Upper lobe of right lung (tissue), 1 donor: ENCODE results near the gene SGMS1. TPM values are rescaled to one million over a fixed set of nuclear protein-coding genes. Genes with fewer than 3 reads are reported as not detected.

ENCODE experiments used
- ATAC-seq: fragments of 200-7000 bp; cut with Tn5 transposase; one replicate; pipeline ENCODE4 v1.9.1; 2020; ENCODE audit warnings: mild to moderate bottlenecking, moderate library complexity
- DNase-seq: peaks from one replicate; pipeline ENCODE4 v3.0.0-alpha.2; 2020
- H3K27ac ChIP-seq: fragments of 200-600 bp; one replicate; pipeline ENCODE4 v1.8.0; 2022
- H3K27me3 ChIP-seq: fragments of 200-600 bp; one replicate; pipeline ENCODE4 v1.8.0; 2022; ENCODE audit warnings: mild to moderate bottlenecking
- H3K36me3 ChIP-seq: fragments of 200-600 bp; one replicate; pipeline ENCODE4 v1.8.0; 2022
- H3K4me1 ChIP-seq: fragments of 200-600 bp; one replicate; pipeline ENCODE4 v1.8.0; 2022
- H3K4me3 ChIP-seq: fragments of 200-600 bp; one replicate; pipeline ENCODE4 v1.8.0; 2022; ENCODE audit warnings: mild to moderate bottlenecking
- H3K9me3 ChIP-seq: fragments of 200-600 bp; one replicate; pipeline ENCODE4 v1.8.0; 2022
- intact Hi-C: fragments of 100-400 bp; cut with DNase I; formaldehyde crosslinking; loops from one replicate; pipeline ENCODE4 v1.11.0; 2022
- total RNA-seq: library from RNA; stranded (reverse); fragmentation: NEBNext Ultra II Directional; extraction: Animal tissue kit (Norgen Biotek cat#: 25700); gene quantifications from one replicate; pipeline ENCODE4 v1.2.1, GENCODE V29; 2021
- TF ChIP-seq, protein P1 (sequence below): fragments of 200-600 bp; IDR thresholded peaks from one replicate; pipeline ENCODE4 v1.8.0; 2022; ENCODE audit warnings: antibody characterized with exemption
- donor health status: DM: no; HTN: yes; CAD: no; lungs with severe emphysema.

Gene SGMS1
- total RNA-seq, 1 donor from 2014 or later: 73.1 TPM

DNA sequence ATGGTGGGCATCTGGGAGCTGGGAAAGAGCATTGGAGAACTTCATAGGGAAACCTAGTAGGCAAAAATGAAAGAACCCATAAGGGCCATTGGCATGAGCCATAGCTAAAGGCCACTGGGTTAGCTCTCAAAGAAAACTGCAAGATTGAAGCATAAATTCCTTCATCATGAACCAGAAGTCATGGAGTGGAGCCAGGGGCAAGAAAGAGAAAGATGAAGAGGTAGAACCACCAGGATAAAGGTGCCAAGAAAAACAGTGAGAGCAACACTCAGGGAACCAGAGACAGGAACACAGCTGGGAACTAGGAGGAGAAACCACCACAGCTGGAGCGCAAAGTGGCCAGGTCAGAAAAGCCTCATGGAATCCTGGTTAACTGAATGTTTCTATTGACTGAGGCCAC lies 11.5 kb upstream of the SGMS1 start:
- DNase-seq: no peak
- TF ChIP-seq, protein P1, sequence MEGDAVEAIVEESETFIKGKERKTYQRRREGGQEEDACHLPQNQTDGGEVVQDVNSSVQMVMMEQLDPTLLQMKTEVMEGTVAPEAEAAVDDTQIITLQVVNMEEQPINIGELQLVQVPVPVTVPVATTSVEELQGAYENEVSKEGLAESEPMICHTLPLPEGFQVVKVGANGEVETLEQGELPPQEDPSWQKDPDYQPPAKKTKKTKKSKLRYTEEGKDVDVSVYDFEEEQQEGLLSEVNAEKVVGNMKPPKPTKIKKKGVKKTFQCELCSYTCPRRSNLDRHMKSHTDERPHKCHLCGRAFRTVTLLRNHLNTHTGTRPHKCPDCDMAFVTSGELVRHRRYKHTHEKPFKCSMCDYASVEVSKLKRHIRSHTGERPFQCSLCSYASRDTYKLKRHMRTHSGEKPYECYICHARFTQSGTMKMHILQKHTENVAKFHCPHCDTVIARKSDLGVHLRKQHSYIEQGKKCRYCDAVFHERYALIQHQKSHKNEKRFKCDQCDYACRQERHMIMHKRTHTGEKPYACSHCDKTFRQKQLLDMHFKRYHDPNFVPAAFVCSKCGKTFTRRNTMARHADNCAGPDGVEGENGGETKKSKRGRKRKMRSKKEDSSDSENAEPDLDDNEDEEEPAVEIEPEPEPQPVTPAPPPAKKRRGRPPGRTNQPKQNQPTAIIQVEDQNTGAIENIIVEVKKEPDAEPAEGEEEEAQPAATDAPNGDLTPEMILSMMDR: no peak
- Histone ChIP-seq H3K36me3 (no peaks in the 10 kb centered on the region), H3K4me1 (no peaks in the 10 kb centered on the region), H3K27me3 (no peaks in the 10 kb centered on the region), H3K9me3 (no peaks in the 10 kb centered on the region), H3K4me3 (no peak overlapping the region), H3K27ac (no peak overlapping the region)
- ATAC-seq: no peak
- intact Hi-C loops: no loop called here

DNA sequence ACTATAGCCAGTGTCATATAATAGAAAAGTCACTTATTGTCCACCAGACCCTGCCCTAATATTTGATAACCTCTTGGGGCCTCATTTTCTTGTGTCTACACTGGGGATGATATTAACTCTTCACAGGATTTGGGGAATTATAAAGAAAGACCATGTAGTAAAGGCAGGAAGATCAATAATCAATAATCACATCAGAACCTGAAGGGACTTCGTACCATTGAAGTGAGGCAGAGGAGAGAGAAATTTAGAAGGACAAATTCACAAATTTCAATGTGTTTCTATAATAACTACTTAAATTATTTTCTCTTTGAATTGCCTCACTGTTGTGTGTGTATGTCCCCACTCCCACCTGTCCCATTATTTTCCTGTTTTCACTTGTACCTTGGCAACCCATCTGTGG lies 10.7 kb upstream of the SGMS1 start:
- ATAC-seq: no peak
- TF ChIP-seq, protein P1: no peak

DNA sequence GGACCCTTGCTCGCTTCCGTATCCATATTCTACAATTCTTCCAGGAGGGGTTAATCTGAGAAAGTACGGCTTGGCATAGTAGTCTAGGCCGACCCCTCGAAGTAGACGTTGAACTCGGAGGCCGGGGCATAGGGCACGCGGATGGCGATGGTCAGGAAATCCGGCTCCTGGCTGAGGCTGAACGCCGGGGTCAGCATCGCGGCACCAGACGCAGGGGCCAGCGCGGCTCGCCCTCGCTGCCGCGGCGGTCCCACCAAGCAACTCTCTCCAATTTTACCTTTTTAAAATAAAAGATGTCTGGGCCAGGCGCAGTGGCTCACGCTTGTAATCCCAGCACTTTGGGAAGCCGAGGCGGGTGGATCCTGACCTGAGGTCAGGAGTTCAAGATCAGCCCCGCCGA lies 7.3 kb upstream of the SGMS1 start:
- Histone ChIP-seq H3K4me3 (no peak overlapping the region), H3K4me1 (peaks cover 2% of the 10 kb centered on the region), H3K9me3 (no peaks in the 10 kb centered on the region), H3K36me3 (no peaks in the 10 kb centered on the region), H3K27ac (no peak overlapping the region), H3K27me3 (no peaks in the 10 kb centered on the region)
- TF ChIP-seq, protein P1: no peak
- no peak for ATAC-seq
- intact Hi-C loops: no loop called here
- no peak for DNase-seq

More for the DNA sequence above, 10.7 kb upstream of the SGMS1 start:
- DNase-seq: no peak
- intact Hi-C loops: no loop called here
- Histone ChIP-seq H3K4me3 (no peak overlapping the region), H3K36me3 (no peaks in the 10 kb centered on the region), H3K27ac (no peak overlapping the region), H3K27me3 (no peaks in the 10 kb centered on the region), H3K9me3 (no peaks in the 10 kb centered on the region), H3K4me1 (no peaks in the 10 kb centered on the region)

DNA sequence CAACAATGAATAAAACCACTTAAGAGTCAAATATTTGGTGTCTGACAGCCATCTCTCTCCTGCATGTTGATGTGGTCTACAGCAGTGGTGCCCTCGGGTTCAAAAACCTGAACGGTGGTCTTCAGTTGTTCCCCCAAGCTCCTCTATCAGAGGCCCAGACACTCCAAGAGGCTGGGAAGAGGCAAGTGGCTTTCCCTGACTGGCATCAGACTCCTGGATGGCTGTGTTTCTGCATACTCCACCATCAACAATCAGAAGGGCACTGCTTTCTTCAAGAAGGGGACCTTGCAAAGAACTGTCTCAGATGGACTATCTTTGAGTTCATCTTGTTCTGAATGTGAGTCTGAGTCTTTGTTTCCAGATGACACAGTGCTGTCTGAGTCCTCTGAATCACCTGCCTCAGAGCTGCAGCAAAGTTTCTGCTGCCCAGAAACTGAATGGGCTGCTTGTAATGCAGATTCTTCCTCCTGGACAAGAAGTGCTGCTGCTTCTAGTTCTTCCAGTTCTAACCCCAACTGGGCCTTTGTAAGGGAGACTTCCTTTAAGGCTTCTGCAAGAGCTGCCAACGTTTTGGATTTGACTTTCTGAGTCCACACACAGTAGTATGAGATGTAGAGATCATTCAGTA lies 5.9 kb upstream of the SGMS1 start:
- H3K4me1 ChIP-seq: peaks cover 10% of the 10 kb centered on the region
- no peak overlapping the region for H3K4me3 ChIP-seq
- no peak overlapping the region for H3K27ac ChIP-seq
- intact Hi-C loops: no loop called here
- TF ChIP-seq, protein P1: no peak
- H3K9me3 ChIP-seq: no peaks in the 10 kb centered on the region
- ATAC-seq: no peak
- no peak for DNase-seq
- H3K36me3 ChIP-seq: no peaks in the 10 kb centered on the region
- no peaks in the 10 kb centered on the region for H3K27me3 ChIP-seq

DNA sequence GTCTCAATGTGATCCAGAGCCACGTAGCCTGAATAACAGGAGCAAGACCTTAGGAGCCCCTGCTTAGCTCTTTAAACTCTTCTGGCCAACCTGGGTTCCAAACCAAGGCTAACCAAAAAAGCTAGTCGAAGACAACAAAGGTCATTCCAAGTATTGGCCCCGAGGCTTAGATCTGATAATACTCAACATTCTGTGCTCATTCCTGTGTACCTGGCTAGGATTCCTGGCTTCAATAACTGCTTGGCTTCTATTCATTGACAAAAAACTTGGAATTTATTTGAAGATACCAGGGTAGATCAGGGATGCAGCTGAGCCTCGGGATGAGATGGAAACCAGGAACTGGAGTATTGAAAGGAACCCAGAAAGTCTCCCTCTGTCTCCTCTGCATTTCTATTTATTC lies 4.1 kb upstream of the SGMS1 start:
- Histone ChIP-seq H3K27ac (no peak overlapping the region), H3K4me1 (peaks cover 10% of the 10 kb centered on the region), H3K27me3 (no peaks in the 10 kb centered on the region), H3K9me3 (no peaks in the 10 kb centered on the region), H3K4me3 (no peak overlapping the region), H3K36me3 (no peaks in the 10 kb centered on the region)
- intact Hi-C loops: no loop called here
- DNase-seq: no peak
- TF ChIP-seq, protein P1: no peak
- no peak for ATAC-seq

DNA sequence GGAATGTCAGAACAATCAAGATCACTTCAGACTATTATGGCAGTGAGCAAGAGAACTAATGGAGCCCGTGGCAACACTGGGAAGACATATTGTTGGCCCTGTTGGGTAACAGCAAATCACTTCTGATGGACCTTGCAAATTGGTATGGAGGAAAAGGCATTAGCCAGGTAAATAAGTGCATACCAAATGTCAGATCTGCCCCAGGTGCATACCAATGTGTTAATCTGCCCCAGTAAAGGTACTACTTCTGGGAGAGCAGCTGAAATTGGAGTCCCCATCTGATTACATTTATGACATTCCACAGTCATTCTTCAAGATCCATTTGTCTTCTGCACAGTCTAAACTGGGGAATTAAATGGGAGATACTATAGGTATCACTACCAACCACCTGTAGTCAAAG lies 3.7 kb upstream of the SGMS1 start:
- no peak overlapping the region for H3K27ac ChIP-seq
- no peaks in the 10 kb centered on the region for H3K9me3 ChIP-seq
- TF ChIP-seq, protein P1: no peak
- intact Hi-C loops: no loop called here
- H3K4me3 ChIP-seq: no peak overlapping the region
- H3K27me3 ChIP-seq: no peaks in the 10 kb centered on the region
- DNase-seq: no peak
- peaks cover 10% of the 10 kb centered on the region for H3K4me1 ChIP-seq
- ATAC-seq: no peak
- no peaks in the 10 kb centered on the region for H3K36me3 ChIP-seq
